Measurements from ENCODE around the gene CEMP1.

CEMP1 gene

DNA sequence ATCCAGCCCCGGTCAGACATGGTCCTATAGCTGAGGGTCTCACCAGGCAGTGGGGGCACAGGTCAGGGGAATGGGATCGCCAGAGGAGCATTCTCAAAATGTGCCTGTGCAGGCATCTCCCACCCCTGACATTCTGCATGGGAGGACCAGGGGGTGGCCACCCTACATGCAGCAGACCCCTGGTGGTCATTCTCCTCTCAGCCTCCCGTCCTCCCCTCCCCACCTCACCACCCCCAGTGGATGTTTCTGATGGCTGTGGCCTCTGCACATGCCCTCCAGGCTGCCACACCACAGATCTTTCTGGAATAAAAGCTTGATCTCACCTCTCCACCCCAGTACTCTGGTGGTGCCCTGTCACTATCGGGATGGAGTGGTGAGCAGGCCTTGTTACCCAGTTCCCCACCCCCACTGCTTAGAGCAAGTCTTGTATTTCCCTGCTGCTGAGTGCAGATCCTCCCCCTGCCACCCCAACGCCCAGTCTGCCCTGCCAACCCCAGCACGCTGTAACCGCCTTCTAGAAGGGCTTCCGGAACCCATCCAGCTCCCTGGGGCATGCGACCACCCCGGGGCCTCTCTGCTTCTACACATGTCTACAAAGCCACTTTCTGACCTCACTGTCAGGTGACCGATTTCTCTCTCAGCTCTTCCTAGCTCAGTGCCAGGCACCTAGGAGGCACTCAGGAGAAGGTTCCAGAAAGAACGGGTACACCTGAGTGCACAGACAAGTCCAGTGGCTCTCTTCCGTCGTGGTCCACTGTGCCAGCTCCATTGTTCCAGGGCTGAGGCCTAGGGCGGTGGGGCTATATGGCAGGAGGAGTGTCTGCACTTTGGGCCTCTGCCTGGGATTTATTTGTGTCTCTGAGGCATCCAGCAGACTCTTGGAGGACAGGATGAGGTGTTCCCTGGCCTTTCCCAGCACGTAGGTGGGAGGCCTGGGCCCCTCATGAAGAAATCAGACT, 47.0 kb downstream of the CEMP1 start:
- no peak for DNase-seq

- no peak for DNase-seq
These were observed 48.3 kb downstream of the CEMP1 start for GRCh38 chr16:2482708-2483534.

DNA sequence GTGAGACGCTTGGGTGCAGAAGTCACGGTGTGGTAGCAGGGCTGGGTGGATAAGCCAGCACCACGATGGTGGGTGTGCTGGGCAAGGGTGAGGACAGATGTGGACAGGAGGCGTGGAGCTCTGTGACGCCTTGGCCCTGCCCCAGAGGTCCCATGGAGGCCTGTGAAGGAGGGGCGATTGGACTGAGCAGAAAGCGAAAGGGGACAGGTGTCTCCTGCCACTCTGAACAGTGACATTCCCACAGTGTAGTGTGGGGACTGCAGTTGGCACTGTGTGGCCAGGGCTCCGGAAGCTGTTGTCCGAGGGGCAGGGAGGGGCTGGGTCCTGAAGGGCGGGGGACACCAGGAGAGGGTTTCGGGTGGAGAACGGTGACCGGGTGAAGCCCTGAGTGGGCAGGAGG, 49.0 kb downstream of the CEMP1 start:
- DNase-seq: no peak

GRCh38 chr16:2481676-2482075, 49.5 kb downstream of the CEMP1 start:
- DNase-seq: no peak

GRCh38 chr16:2480948-2481347, 50.3 kb downstream of the CEMP1 start:
- no peak for DNase-seq

Data from NCI-H1105 (cell line).